HEK293T (cell line): ENCODE data around the gene LGALS3BP.

Source experiments
- ARNT ChIP-seq: fragments of 450-650 bp; IDR thresholded peaks from 2 replicates; pipeline ENCODE4 v1.6.1; 2017; ENCODE audit warnings: mild to moderate bottlenecking
- BHLHE40 ChIP-seq: fragments of 450-650 bp; IDR thresholded peaks from 2 replicates; pipeline ENCODE4 v1.6.1; 2016; ENCODE audit warnings: mild to moderate bottlenecking, moderate library complexity, borderline replicate concordance
- CTBP1 ChIP-seq: fragments of 450-650 bp; IDR thresholded peaks from 2 replicates; pipeline ENCODE4 v1.6.1; 2016; ENCODE audit warnings: borderline replicate concordance
- SP1 ChIP-seq: fragments of 450-650 bp; IDR thresholded peaks from 2 replicates; pipeline ENCODE4 v1.6.1; 2017
- ZNF384 ChIP-seq: fragments of 450-650 bp; IDR thresholded peaks from 2 replicates; pipeline ENCODE4 v1.6.1; 2016

DNA sequence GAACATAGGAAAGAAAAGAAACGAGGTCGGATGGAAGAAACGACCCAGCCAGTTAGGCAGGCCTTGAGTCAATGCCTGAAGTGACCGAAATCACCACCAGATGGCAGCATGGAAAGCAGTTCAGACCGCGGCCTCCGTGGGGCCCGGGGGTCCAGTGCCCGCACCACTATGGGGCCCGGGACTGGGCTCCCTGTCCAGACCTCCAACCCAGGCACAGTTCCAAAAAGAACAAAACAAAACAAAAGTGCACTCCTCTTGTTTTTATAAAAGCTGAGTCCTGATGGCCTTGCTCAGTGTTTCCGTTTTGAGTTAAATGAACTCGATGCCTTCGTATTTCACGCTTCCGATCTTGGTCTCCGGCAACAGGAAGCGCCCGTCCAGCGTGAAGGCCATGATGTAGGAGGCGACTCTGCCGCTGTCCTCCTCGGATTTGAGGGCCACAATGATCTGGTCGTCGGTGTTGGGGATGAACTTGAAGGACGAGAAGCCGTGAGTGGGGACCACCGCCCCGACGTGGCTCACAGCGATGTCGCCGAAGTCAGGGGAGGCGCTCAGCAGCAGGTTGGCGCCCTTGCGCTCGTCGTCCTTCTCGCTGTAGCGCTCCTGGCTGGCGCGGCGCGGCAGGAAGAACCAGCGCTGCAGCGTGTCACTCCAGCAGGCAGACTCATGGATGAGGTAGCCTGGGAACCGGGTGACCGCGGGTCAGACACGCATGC lies 13.7 kb upstream of the LGALS3BP start:
- TF ChIP-seq ZNF384: no peak
- TF ChIP-seq BHLHE40: no peak
- TF ChIP-seq ARNT: no peak
- TF ChIP-seq SP1: no peak
- TF ChIP-seq CTBP1: no peak
